ENCODE results near the gene CWC27. TPM values are rescaled to one million over a fixed set of nuclear protein-coding genes. Genes with fewer than 3 reads are reported as not detected.

CWC27 gene
- total and polyA plus RNA-seq, 2 experiments from 2014 or later = 16.3 to 51.6 TPM

DNA sequence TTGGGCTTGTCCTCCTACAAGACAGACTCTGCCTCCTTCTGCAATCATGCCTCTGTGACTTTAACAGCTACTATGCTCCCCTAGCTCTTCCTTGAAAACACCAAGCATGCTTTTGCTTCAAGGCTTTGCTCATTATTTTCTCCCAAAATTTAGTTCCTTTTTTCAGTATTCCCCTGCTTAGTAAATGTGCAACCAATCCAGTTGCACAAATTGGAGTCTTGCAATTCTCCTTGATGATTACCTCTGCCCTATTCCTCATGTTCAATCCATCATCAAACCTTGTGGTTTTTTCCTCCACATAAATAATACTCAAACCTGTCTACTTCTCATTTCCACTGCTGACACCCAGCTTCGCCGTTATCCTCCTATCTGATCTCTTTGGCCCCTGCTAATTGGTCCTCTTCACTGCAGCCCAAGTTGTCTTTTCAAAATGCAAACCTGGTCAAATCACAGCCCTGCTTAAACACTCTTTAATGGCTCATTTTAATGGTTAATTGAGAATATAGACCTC is 296.3 kb downstream of the CWC27 start:
- DNase-seq (ENCODE audit: low read depth in 1 of 2, low spot score in 1 of 2) = no peak
- no peaks in the 10 kb centered on the region for H3K9me3 ChIP-seq (ENCODE audit: low read depth)
- no peak overlapping the region for H3K27ac ChIP-seq
- H3K4me3 ChIP-seq = no peak overlapping the region
- no peaks in the 10 kb centered on the region for H3K27me3 ChIP-seq
- no peaks in the 10 kb centered on the region for H3K4me1 ChIP-seq (ENCODE audit: low read depth)
- TF ChIP-seq, protein P1, sequence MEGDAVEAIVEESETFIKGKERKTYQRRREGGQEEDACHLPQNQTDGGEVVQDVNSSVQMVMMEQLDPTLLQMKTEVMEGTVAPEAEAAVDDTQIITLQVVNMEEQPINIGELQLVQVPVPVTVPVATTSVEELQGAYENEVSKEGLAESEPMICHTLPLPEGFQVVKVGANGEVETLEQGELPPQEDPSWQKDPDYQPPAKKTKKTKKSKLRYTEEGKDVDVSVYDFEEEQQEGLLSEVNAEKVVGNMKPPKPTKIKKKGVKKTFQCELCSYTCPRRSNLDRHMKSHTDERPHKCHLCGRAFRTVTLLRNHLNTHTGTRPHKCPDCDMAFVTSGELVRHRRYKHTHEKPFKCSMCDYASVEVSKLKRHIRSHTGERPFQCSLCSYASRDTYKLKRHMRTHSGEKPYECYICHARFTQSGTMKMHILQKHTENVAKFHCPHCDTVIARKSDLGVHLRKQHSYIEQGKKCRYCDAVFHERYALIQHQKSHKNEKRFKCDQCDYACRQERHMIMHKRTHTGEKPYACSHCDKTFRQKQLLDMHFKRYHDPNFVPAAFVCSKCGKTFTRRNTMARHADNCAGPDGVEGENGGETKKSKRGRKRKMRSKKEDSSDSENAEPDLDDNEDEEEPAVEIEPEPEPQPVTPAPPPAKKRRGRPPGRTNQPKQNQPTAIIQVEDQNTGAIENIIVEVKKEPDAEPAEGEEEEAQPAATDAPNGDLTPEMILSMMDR (IDR thresholded peaks at IDR 0.05; ENCODE audit: low read depth, low read length) = no peak
- no peaks in the 10 kb centered on the region for H3K36me3 ChIP-seq

DNA sequence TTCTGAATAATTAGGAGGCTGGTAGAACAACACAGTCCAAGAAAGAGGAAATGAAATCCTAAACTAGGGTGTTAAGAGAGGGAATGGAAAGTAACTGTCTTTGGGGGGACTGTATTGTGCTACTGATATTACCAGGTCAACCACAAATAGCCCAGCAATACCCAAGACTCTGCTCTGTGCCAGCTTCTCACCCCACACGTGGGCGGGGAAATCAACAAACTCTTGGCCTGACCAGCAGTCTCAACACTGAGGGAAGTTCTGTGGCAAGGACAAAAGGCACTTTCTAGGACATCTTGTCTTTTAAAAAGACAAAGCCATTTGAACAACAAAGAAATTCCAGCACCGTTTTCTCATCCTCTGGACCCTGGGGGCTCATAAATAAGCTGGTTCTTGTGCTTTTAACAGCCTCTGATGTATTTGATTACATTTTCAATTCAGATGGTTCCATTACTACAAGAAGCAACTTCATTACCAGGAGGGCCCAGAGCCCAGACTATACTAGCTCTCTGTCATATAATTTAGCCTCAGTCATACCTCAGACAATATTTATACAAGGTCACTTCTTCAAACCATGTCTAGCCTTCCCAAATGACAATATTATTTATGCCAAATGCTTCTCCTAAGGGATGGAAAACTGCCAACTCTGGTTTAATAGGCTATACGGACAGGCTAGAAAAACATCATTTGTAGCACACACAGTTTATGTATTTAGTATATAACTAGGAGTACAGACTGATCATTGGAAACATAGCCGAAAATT is 297.8 kb downstream of the CWC27 start:
- Histone ChIP-seq H3K27me3 (no peaks in the 10 kb centered on the region), H3K36me3 (no peaks in the 10 kb centered on the region), H3K4me3 (no peak overlapping the region), H3K4me1 (ENCODE audit: low read depth) (no peaks in the 10 kb centered on the region), H3K27ac (no peak overlapping the region), H3K9me3 (ENCODE audit: low read depth) (no peaks in the 10 kb centered on the region)
- TF ChIP-seq, protein P1 (IDR thresholded peaks at IDR 0.05; ENCODE audit: low read depth, low read length) = no peak
- DNase-seq (ENCODE audit: low read depth in 1 of 2, low spot score in 1 of 2) = no peak

DNA sequence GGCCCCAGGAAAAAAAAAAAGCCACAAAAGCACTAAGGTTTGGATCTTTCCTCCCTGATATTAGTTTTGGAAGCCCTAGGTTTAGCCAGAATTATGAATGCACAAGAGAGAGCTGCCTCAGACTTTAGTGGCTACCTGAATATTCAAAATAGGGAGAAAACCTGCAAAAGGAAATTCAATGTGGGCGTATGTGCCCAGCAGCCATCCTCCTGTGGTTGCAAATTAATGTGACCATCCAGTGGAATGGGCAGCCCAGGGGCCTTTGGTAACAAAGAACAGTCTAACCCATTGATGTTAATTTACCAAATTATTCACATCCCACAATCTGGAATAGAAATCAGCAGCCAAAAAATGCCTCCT is 298.4 kb downstream of the CWC27 start:
- Histone ChIP-seq H3K9me3 (ENCODE audit: low read depth) (no peaks in the 10 kb centered on the region), H3K36me3 (no peaks in the 10 kb centered on the region), H3K27me3 (no peaks in the 10 kb centered on the region), H3K4me1 (ENCODE audit: low read depth) (no peaks in the 10 kb centered on the region), H3K4me3 (no peak overlapping the region), H3K27ac (no peak overlapping the region)
- TF ChIP-seq, protein P1 (IDR thresholded peaks at IDR 0.05; ENCODE audit: low read depth, low read length) = no peak
- no peak for DNase-seq (ENCODE audit: low read depth in 1 of 2, low spot score in 1 of 2)

Other genes starting within 250 kb of the CWC27 start
- 1.9 TPM in 1 of 2 replicates, not detected in the other for gene SHISAL2B, start 78.4 kb upstream of the CWC27 start, total RNA-seq
- gene SHISAL2B, start 78.4 kb upstream of the CWC27 start, polyA plus RNA-seq = 0.36 and 1.6 TPM in 2 replicates
- 2.3 and 4.9 TPM in 2 replicates for gene SREK1IP1, start 239 bp upstream of the CWC27 start, total RNA-seq
- 22.4 and 26.8 TPM in 2 replicates for gene SREK1IP1, start 239 bp upstream of the CWC27 start, polyA plus RNA-seq

Measured in cardiac muscle cell (in vitro differentiated cells and primary cell).